ENCODE results near the gene OVOL2.
"Not testable (repeated sequence)": the region's sequence is repeated elsewhere in the genome, so short reads cannot be mapped to it uniquely, and the experiment has no call there.

The OVOL2 gene

GRCh38 chr20:18050628-18051027 is 7.1 kb downstream of the OVOL2 start:
- H3K27me3 ChIP-seq (ENCODE audit: insufficient read depth, low read length), result peaks cover 63% of the 10 kb centered on the region
- no peaks in the 10 kb centered on the region for H3K9me3 ChIP-seq (ENCODE audit: low read length)
- H3K4me1 ChIP-seq (ENCODE audit: insufficient read depth, low read length), result no peaks in the 10 kb centered on the region

GRCh38 chr20:18048176-18048575 is 9.5 kb downstream of the OVOL2 start:
- Histone ChIP-seq H3K27me3 (ENCODE audit: insufficient read depth, low read length) (peaks cover 41% of the 10 kb centered on the region), H3K9me3 (ENCODE audit: low read length) (no peaks in the 10 kb centered on the region)

More at GRCh38 chr20:18050628-18051027, 7.1 kb downstream of the OVOL2 start:
- no peak overlapping the region for H2AFZ ChIP-seq (ENCODE audit: low read depth, low read length)
- H3K4me3 ChIP-seq (ENCODE audit: low read length), result no peak overlapping the region
- H3K36me3 ChIP-seq (ENCODE audit: insufficient read depth, low read length), result no peaks in the 10 kb centered on the region

GRCh38 chr20:18046535-18046934 is 11.2 kb downstream of the OVOL2 start:
- Histone ChIP-seq H2AFZ (ENCODE audit: low read depth, low read length) (no peak overlapping the region), H3K27me3 (ENCODE audit: insufficient read depth, low read length) (peaks cover 30% of the 10 kb centered on the region), H3K4me1 (ENCODE audit: insufficient read depth, low read length) (no peaks in the 10 kb centered on the region), H3K9me3 (ENCODE audit: low read length) (no peaks in the 10 kb centered on the region), H3K36me3 (ENCODE audit: insufficient read depth, low read length) (no peaks in the 10 kb centered on the region), H3K4me3 (ENCODE audit: low read length) (no peak overlapping the region)

More at GRCh38 chr20:18048176-18048575, 9.5 kb downstream of the OVOL2 start:
- Histone ChIP-seq H3K4me1 (ENCODE audit: insufficient read depth, low read length) (no peaks in the 10 kb centered on the region), H2AFZ (ENCODE audit: low read depth, low read length) (no peak overlapping the region), H3K4me3 (ENCODE audit: low read length) (no peak overlapping the region), H3K36me3 (ENCODE audit: insufficient read depth, low read length) (no peaks in the 10 kb centered on the region)

GRCh38 chr20:18042229-18042628 is 15.5 kb downstream of the OVOL2 start:
- no peaks in the 10 kb centered on the region for H3K9me3 ChIP-seq (ENCODE audit: low read length)
- no peaks in the 10 kb centered on the region for H3K36me3 ChIP-seq (ENCODE audit: insufficient read depth, low read length)
- no peak overlapping the region for H2AFZ ChIP-seq (ENCODE audit: low read depth, low read length)
- H3K4me1 ChIP-seq (ENCODE audit: insufficient read depth, low read length), result no peaks in the 10 kb centered on the region
- peaks cover 23% of the 10 kb centered on the region for H3K27me3 ChIP-seq (ENCODE audit: insufficient read depth, low read length)
- H3K4me3 ChIP-seq (ENCODE audit: low read length), result no peak overlapping the region

- Histone ChIP-seq H2AFZ (ENCODE audit: low read depth, low read length) (no peak overlapping the region), H3K4me3 (ENCODE audit: low read length) (no peak overlapping the region), H3K36me3 (ENCODE audit: insufficient read depth, low read length) (no peaks in the 10 kb centered on the region), H3K4me1 (ENCODE audit: insufficient read depth, low read length) (no peaks in the 10 kb centered on the region), H3K9me3 (ENCODE audit: low read length) (no peaks in the 10 kb centered on the region), H3K27me3 (ENCODE audit: insufficient read depth, low read length) (peaks cover 23% of the 10 kb centered on the region)
Measured at GRCh38 chr20:18041462-18041861, 16.3 kb downstream of the OVOL2 start.

- no peaks in the 10 kb centered on the region for H3K4me1 ChIP-seq (ENCODE audit: insufficient read depth, low read length)
- peaks cover 27% of the 10 kb centered on the region for H3K27me3 ChIP-seq (ENCODE audit: insufficient read depth, low read length)
- H3K9me3 ChIP-seq (ENCODE audit: low read length), result no peaks in the 10 kb centered on the region
- H3K4me3 ChIP-seq (ENCODE audit: low read length), result no peak overlapping the region
- H2AFZ ChIP-seq (ENCODE audit: low read depth, low read length), result no peak overlapping the region
- H3K36me3 ChIP-seq (ENCODE audit: insufficient read depth, low read length), result no peaks in the 10 kb centered on the region
Measured at GRCh38 chr20:18039063-18039462, 18.7 kb downstream of the OVOL2 start.

- H3K4me1 ChIP-seq (ENCODE audit: insufficient read depth, low read length), result peaks cover 5% of the 10 kb centered on the region
- no peak overlapping the region for H3K4me3 ChIP-seq (ENCODE audit: low read length)
- H3K27me3 ChIP-seq (ENCODE audit: insufficient read depth, low read length), result peaks cover 32% of the 10 kb centered on the region
- H2AFZ ChIP-seq (ENCODE audit: low read depth, low read length), result no peak overlapping the region
- H3K9me3 ChIP-seq (ENCODE audit: low read length), result no peaks in the 10 kb centered on the region
- H3K36me3 ChIP-seq (ENCODE audit: insufficient read depth, low read length), result no peaks in the 10 kb centered on the region
Measured at GRCh38 chr20:18034039-18034438, 23.7 kb downstream of the OVOL2 start.

- no peak overlapping the region for H3K4me3 ChIP-seq (ENCODE audit: low read length)
- H3K27me3 ChIP-seq (ENCODE audit: insufficient read depth, low read length), result peaks cover 32% of the 10 kb centered on the region
- no peaks in the 10 kb centered on the region for H3K36me3 ChIP-seq (ENCODE audit: insufficient read depth, low read length)
Measured at GRCh38 chr20:18032977-18033892, 24.5 kb downstream of the OVOL2 start.

GRCh38 chr20:18031888-18032509 is 25.7 kb downstream of the OVOL2 start:
- Histone ChIP-seq H3K9me3 (ENCODE audit: low read length) (no peaks in the 10 kb centered on the region), H3K4me1 (ENCODE audit: insufficient read depth, low read length) (peaks cover 5% of the 10 kb centered on the region), H3K4me3 (ENCODE audit: low read length) (no peak overlapping the region), H2AFZ (ENCODE audit: low read depth, low read length) (no peak overlapping the region), H3K36me3 (ENCODE audit: insufficient read depth, low read length) (no peaks in the 10 kb centered on the region), H3K27me3 (ENCODE audit: insufficient read depth, low read length) (peaks cover 25% of the 10 kb centered on the region)

More at GRCh38 chr20:18032977-18033892, 24.5 kb downstream of the OVOL2 start:
- Histone ChIP-seq H2AFZ (ENCODE audit: low read depth, low read length) (no peak overlapping the region), H3K9me3 (ENCODE audit: low read length) (no peaks in the 10 kb centered on the region), H3K4me1 (ENCODE audit: insufficient read depth, low read length) (peaks cover 5% of the 10 kb centered on the region)

- no peak overlapping the region for H2AFZ ChIP-seq (ENCODE audit: low read depth, low read length)
- peaks cover 25% of the 10 kb centered on the region for H3K27me3 ChIP-seq (ENCODE audit: insufficient read depth, low read length)
- peaks cover 5% of the 10 kb centered on the region for H3K4me1 ChIP-seq (ENCODE audit: insufficient read depth, low read length)
- no peak overlapping the region for H3K4me3 ChIP-seq (ENCODE audit: low read length)
- H3K36me3 ChIP-seq (ENCODE audit: insufficient read depth, low read length), result no peaks in the 10 kb centered on the region
- no peaks in the 10 kb centered on the region for H3K9me3 ChIP-seq (ENCODE audit: low read length)
Measured at GRCh38 chr20:18031050-18031449, 26.7 kb downstream of the OVOL2 start.

GRCh38 chr20:18030020-18030419 is 27.7 kb downstream of the OVOL2 start:
- H3K9me3 ChIP-seq (ENCODE audit: low read length), result no peaks in the 10 kb centered on the region
- H3K4me1 ChIP-seq (ENCODE audit: insufficient read depth, low read length), result peaks cover 5% of the 10 kb centered on the region
- no peak overlapping the region for H3K4me3 ChIP-seq (ENCODE audit: low read length)
- peaks cover 25% of the 10 kb centered on the region for H3K27me3 ChIP-seq (ENCODE audit: insufficient read depth, low read length)
- H3K36me3 ChIP-seq (ENCODE audit: insufficient read depth, low read length), result no peaks in the 10 kb centered on the region
- H2AFZ ChIP-seq (ENCODE audit: low read depth, low read length), result no peak overlapping the region

GRCh38 chr20:18027011-18027410 is 30.7 kb downstream of the OVOL2 start:
- H3K9me3 ChIP-seq (ENCODE audit: low read length); H3K36me3 ChIP-seq (ENCODE audit: insufficient read depth, low read length); H3K4me3 ChIP-seq (ENCODE audit: low read length): not testable (repeated sequence)

GRCh38 chr20:18024606-18025127 is 33.0 kb downstream of the OVOL2 start:
- Histone ChIP-seq H3K9me3 (ENCODE audit: low read length) (no peaks in the 10 kb centered on the region), H3K4me3 (ENCODE audit: low read length) (no peak overlapping the region), H3K27me3 (ENCODE audit: insufficient read depth, low read length) (no peaks in the 10 kb centered on the region), H3K36me3 (ENCODE audit: insufficient read depth, low read length) (no peaks in the 10 kb centered on the region), H2AFZ (ENCODE audit: low read depth, low read length) (no peak overlapping the region), H3K4me1 (ENCODE audit: insufficient read depth, low read length) (no peaks in the 10 kb centered on the region)

More at GRCh38 chr20:18027011-18027410, 30.7 kb downstream of the OVOL2 start:
- H2AFZ ChIP-seq (ENCODE audit: low read depth, low read length); H3K4me1 ChIP-seq (ENCODE audit: insufficient read depth, low read length): not testable (repeated sequence)
- peaks cover 11% of the 10 kb centered on the region for H3K27me3 ChIP-seq (ENCODE audit: insufficient read depth, low read length)

All from neuron (in vitro differentiated cells).